Motor neuron (in vitro differentiated cells): ENCODE data around the gene SGCA. TPM values are rescaled to one million over a fixed set of nuclear protein-coding genes. Genes with fewer than 3 reads are reported as not detected.

Experiments used
- ATAC-seq, 8 experiments: fragments of 200-7000 bp; cut with Tn5 transposase; replicated peaks in 6 of 8; 2 replicates each; pipeline ENCODE4 v1.8.0; 2021; ENCODE audit warnings: mild to moderate bottlenecking in 8 of 8, moderate library complexity in 8 of 8
- H3K27ac ChIP-seq, 2 donors: fragments of 250-450 bp; sonication (Bioruptor Pico); 2 replicates each; pipeline ENCODE4 v1.9.0; 2021; ENCODE audit warnings: antibody characterized with exemption in 2 of 2, mild to moderate bottlenecking in 2 of 2, moderate library complexity in 1 of 2
- H3K4me1 ChIP-seq, 2 donors: fragments of 250-450 bp; sonication (Bioruptor Pico); replicated peaks in 1 of 2; 2 replicates each; pipeline ENCODE4 v1.6.1; 2021; ENCODE audit warnings: antibody characterized with exemption in 2 of 2, mild to moderate bottlenecking in 2 of 2, moderate library complexity in 1 of 2
- H3K4me3 ChIP-seq, 5 donors: fragments of 250-450 bp; sonication (Bioruptor Pico); 2 replicates each; pipeline ENCODE4 v1.9.0; 2021; ENCODE audit warnings: antibody characterized with exemption in 5 of 5, mild to moderate bottlenecking in 5 of 5, moderate library complexity in 4 of 5
- WGBS, 10 experiments: fragments of 450-650 bp; shearing (Covaris generic); methylation state at CpG; one replicate each; pipeline ENCODE4 v1.0.0; 2022; 5-methylcytosine and 5-hydroxymethylcytosine counted together
- in situ Hi-C, 9 experiments: fragments of 400-800 bp; cut with MboI; loops; one replicate each; pipeline ENCODE4 v1.15.0; 2021; ENCODE audit warnings: low sequenced_read_pairs in 9 of 9, low pct_unique_long_range_greater_than_20kb in 2 of 9; ENCODE audit not compliant: unreplicated experiment in 9 of 9
- total RNA-seq, 8 experiments: library from RNA; unstranded; fragments of 300-600 nt; gene quantifications; 2 replicates each; pipeline versions ENCODE4 v1.2.3 to v1.2.4, GENCODE V29; 2022

Gene SGCA
- total RNA-seq, 8 experiments from 2014 or later, result 0.22 to 3.4 (median 1.1) TPM; not detected in 2

DNA sequence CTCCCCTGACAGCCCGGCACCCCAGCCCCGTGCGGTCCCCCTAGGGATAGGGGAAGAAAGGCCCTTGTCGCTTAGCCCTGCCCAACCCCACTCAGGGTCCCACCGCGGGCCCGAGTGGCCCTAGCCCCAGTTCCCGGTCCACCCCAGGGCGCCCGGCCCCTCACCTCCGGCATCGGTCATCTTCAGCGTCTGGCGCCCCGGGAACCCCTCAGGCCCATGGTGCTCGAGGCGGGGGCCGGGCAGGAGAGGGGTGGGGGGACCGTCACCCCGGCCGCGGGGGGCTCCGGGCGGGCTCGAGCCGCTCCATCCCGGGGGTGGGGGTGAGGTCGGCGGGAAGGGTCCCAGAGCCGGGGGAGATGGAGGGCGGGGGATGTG, 36.5 kb upstream of the SGCA start:
- peaks cover 29 to 31% of the 10 kb centered on the region in 2 donors for H3K4me1 ChIP-seq
- in situ Hi-C loops, result no loop called here
- H3K27ac ChIP-seq, result peak overlapping the region; percentile 92 to 97
- no CpG with 5 or more reads among the region's 31 CpGs for WGBS, 10 experiments
- ATAC-seq, result peak in 6 of 8 experiments; percentile 9 to 77 (median 74)
- H3K4me3 ChIP-seq, result peak overlapping the region; percentile 42 to 67 (median 61)

DNA sequence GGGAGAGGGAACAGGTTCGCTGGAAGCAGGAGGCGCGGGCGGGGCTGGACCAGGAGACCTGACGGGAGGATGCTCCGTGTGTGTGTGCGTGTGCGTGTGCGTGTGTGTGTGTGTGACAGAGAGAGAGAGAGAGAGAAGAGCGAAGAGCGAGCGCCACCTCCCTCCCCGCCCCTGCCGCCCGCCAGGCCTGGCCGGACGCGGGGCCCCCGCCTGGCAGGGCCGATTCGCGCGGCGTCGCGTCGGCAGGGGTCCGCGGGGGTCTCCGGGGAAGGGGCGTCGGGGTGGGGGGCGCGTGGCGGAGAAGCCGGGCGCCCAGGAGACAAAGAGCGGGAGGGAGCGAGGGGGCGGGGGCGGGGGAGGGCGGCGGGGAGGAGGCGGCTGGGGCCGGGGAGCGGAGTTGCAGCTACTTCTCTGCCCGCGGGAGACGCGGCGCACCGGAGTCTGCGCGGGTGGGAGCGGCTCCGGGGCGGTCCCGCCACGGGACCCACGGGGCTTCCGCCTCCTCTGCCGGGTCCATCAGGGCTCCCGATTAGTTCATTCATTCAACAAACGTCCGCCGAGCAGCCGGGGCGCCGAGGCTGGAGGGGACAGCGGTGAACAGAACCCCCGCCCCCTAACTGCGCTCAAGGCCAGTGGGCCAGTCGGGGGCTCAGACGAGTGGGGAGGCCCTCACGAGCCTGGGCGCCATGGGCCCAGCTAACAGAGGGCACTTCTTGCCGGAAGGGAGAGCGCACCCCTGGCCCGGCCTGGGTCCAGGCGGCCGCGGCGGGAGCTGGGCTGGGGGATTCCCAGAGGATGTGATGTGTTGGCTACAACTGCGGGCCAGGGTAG, 35.9 kb upstream of the SGCA start, which contains the start of gene SAMD14:
Gene SAMD14 (minus strand): TSS at position 433 of the 831 bp plus-strand sequence. CDS start 5,201 bp downstream, outside the sequence.
- peak within 1 kb of the TSS; percentile 42 to 67 (median 61) for H3K4me3 ChIP-seq
- WGBS, 10 experiments, result 4 to 18% methylated on average over 5 to 19 of the region's 84 CpGs; no CpG with 5 or more reads in 8 of the 10 experiments
- peaks cover 34% of the 10 kb centered on the region in 2 donors for H3K4me1 ChIP-seq
- H3K27ac ChIP-seq, result peak within 1 kb of the TSS; percentile 92 to 97
- in situ Hi-C loops, result no loop called here
- peak; percentile 38 to 80 (median 76) for ATAC-seq

- Histone ChIP-seq H3K4me3 (peak overlapping the region; percentile 42 to 67 (median 61)), H3K27ac (peak overlapping the region; percentile 92 to 97), H3K4me1 (peaks cover 34% of the 10 kb centered on the region in 2 donors)
- in situ Hi-C loops, result no loop called here
- WGBS, 10 experiments, result 40 to 100% (median 80%) methylated on average over 1 to 4 of the region's 19 CpGs; no CpG with 5 or more reads in 4 of the 10 experiments
- peak in 1 of 8 experiments; percentile 2 for ATAC-seq
Measured at GRCh38 chr17:50130559-50131305, 35.1 kb upstream of the SGCA start.

GRCh38 chr17:50132104-50132794, 33.6 kb upstream of the SGCA start:
- peaks cover 34% of the 10 kb centered on the region in 2 donors for H3K4me1 ChIP-seq
- no peak overlapping the region for H3K4me3 ChIP-seq
- 80 to 100% methylated on average over 1 to 3 of the region's 6 CpGs; no CpG with 5 or more reads in 8 of the 10 experiments for WGBS, 10 experiments
- ATAC-seq, result no peak
- in situ Hi-C loops, result no loop called here
- no peak overlapping the region for H3K27ac ChIP-seq

- Histone ChIP-seq H3K27ac (peak overlapping the region in 1 of 2 donors; percentile 49), H3K4me1 (peaks cover 29 to 34% of the 10 kb centered on the region in 2 donors), H3K4me3 (no peak overlapping the region)
- WGBS, 10 experiments, result 0 to 60% (median 30%) methylated on average over 1 to 4 of the region's 7 CpGs; no CpG with 5 or more reads in 6 of the 10 experiments
- ATAC-seq, result peak in 3 of 8 experiments; percentile 34 to 53 (median 37)
- in situ Hi-C loops, result no loop called here
Measured at GRCh38 chr17:50133028-50133768, 32.6 kb upstream of the SGCA start.

GRCh38 chr17:50133769-50134099, 32.1 kb upstream of the SGCA start:
- in situ Hi-C loops, result no loop called here
- Histone ChIP-seq H3K27ac (peak overlapping the region in 1 of 2 donors; percentile 49), H3K4me1 (peaks cover 25 to 30% of the 10 kb centered on the region in 2 donors), H3K4me3 (no peak overlapping the region)
- WGBS, 10 experiments, result 20 to 40% methylated on average over 1 to 2 of the region's 16 CpGs; no CpG with 5 or more reads in 8 of the 10 experiments
- ATAC-seq, result peak in 3 of 8 experiments; percentile 4 to 9 (median 7)

GRCh38 chr17:50134206-50135110, 31.3 kb upstream of the SGCA start:
- ATAC-seq, result peak in 3 of 8 experiments; percentile 9 to 32 (median 10)
- in situ Hi-C loops, result no loop called here
- Histone ChIP-seq H3K4me3 (no peak overlapping the region), H3K27ac (no peak overlapping the region), H3K4me1 (peaks cover 25 to 28% of the 10 kb centered on the region in 2 donors)
- WGBS, 10 experiments, result 0 to 100% (median 62%) methylated on average over 1 to 3 of the region's 16 CpGs; no CpG with 5 or more reads in 4 of the 10 experiments

- in situ Hi-C loops, result no loop called here
- WGBS, 10 experiments, result 60 to 100% (median 89%) methylated on average over 1 to 5 of the region's 16 CpGs; no CpG with 5 or more reads in 6 of the 10 experiments
- H3K4me1 ChIP-seq, result peaks cover 28 to 34% of the 10 kb centered on the region in 2 donors
Measured at GRCh38 chr17:50135316-50136095, 30.3 kb upstream of the SGCA start.

DNA sequence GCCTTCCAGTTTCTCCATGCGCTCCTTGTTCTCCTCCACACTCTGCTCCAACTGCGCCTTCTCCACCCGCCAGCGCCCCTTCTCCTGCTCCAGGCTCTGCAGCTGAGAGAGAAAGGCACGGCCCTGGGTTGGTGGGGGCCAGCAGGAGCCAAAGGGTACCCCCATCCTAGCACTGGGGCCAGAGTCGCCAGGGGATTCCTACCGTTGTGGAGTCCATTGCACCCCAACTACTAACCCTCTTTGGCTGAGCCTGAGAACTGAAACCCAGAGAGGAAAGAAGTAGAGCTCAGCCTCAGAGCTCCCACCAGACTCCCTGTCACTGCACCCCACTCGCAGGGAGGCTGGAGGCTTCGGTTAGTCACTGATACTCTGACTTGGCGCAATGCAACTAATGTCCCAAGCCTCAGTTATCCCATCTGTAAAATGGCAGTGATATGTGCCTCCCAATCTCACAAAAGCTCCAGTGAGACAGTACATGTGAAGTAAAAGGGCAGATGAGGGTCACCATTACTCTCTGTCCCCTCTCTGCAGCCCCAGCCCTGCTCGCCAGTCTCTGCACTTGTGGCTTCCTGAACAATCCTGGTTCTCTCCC, 29.6 kb upstream of the SGCA start:
- Histone ChIP-seq H3K4me3 (no peak overlapping the region), H3K4me1 (peaks cover 22 to 30% of the 10 kb centered on the region in 2 donors), H3K27ac (no peak overlapping the region)
- in situ Hi-C loops, result no loop called here
- no peak for ATAC-seq
- WGBS, 10 experiments, result 78 to 100% (median 91%) methylated on average over 1 to 4 of the region's 11 CpGs; no CpG with 5 or more reads in 4 of the 10 experiments

More at GRCh38 chr17:50135316-50136095, 30.3 kb upstream of the SGCA start:
- Histone ChIP-seq H3K27ac (no peak overlapping the region), H3K4me3 (no peak overlapping the region)
- no peak for ATAC-seq

DNA sequence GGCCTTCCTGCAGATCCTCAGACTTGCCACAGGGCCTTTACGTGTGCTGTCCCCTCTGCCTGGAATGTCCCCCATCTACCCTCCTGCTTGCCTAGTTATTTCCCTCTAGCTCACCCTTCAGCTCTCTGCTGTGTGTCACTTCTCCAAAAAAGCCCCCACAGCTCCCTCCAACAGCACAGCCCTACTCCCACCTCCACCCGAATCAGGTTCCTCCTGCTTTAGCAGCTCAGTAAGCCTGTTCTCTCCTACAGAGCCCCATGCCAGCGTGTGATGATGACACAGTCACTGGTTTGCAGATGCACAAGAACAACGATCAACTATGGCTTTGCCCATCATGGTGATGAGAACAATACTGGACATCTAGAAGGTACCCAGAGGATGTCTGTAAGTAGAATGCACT, 28.8 kb upstream of the SGCA start:
- in situ Hi-C loops, result no loop called here
- H3K4me1 ChIP-seq, result peaks cover 22 to 30% of the 10 kb centered on the region in 2 donors
- no peak overlapping the region for H3K4me3 ChIP-seq
- WGBS, 10 experiments, result 50 to 100% (median 96%) methylated on average over 1 to 4 of the region's 4 CpGs; no CpG with 5 or more reads in 6 of the 10 experiments
- H3K27ac ChIP-seq, result no peak overlapping the region
- no peak for ATAC-seq
